ENCODE measurements around the gene ITGAD.
A peak's percentile ranks its signal among the peaks of the same experiment; 100 is the strongest.
"Not testable (repeated sequence)": the region's sequence is repeated elsewhere in the genome, so short reads cannot be mapped to it uniquely, and the experiment has no call there.

The ITGAD gene

GRCh38 chr16:31407406-31407805 lies 14.3 kb downstream of the ITGAD start:
- no peak for DNase-seq

- no peak for DNase-seq
These were observed 16.3 kb downstream of the ITGAD start for GRCh38 chr16:31409433-31409832.

GRCh38 chr16:31410082-31410481 lies 16.9 kb downstream of the ITGAD start:
- DNase-seq = no peak

DNA sequence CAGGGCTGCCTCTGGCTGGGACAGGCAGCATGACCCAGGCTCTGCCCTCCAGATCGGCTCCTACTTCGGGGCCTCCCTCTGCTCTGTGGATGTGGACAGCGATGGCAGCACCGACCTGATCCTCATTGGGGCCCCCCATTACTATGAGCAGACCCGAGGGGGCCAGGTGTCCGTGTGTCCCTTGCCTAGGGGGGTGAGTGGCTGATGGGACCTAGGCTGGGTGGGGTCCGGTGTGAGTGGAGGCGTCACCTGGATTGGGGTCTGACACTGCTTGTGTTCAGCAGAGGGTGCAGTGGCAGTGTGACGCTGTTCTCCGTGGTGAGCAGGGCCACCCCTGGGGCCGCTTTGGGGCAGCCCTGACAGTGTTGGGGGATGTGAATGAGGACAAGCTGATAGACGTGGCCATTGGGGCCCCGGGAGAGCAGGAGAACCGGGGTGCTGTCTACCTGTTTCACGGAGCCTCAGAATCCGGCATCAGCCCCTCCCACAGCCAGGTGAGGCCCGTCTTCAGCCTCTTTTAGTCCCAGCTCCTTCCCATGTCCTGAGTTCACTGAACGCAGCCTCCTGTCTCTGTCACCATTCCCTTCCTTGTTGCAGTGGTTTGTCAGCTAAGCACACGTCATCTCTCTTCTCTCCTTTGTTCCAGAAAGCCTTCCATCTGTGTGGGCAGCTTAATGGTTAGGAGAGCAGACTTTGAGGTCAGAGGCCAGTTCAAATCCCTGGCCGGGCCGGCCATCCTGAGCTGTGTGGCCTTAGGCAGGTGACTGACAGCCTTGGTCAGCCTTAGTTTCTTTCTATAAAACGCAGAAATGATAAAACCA lies 18.1 kb downstream of the ITGAD start:
- no peak for DNase-seq

GRCh38 chr16:31412750-31413149 lies 19.6 kb downstream of the ITGAD start:
- DNase-seq = no peak

DNA sequence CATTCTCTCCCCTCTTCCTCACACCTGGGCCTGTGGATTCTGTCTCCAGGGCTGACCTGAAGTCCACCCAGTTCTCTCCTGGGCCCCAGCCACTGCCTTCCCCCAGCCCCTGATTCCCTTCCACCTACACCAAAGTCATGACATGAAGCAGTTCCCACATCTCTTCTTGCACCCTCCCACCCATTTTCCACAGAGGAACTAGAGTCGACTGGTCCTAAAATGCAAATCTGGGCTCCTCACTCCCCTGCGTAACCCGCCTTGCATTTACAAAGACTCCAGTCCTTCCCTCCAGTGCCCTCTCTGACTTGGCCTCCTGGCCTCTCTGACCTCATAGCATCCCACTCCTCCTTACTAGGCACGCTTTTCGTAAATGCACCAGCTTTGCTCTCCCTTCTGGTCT lies 20.2 kb downstream of the ITGAD start:
- no peak for DNase-seq

DNA sequence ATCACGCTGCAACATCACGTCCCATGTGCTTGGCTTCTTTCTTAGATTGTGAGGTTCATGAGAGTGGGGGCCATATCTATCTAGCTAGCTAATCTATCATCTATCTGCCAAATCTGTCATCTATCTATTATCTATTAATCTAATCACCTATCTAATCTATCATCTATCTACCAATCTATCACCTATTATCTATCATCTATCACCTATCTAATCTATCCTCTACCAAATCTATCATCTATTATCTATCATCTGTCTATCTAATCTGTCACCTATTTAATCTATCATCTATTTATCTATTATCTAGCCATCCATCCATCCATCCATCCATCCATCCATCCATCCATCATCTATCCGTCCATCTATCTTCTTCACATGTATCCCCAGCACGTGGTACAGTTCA lies 20.8 kb downstream of the ITGAD start:
- no peak for DNase-seq

- DNase-seq = no peak
These were observed 21.6 kb downstream of the ITGAD start for GRCh38 chr16:31414706-31415105.

- DNase-seq = no peak
These were observed 23.2 kb downstream of the ITGAD start for GRCh38 chr16:31416371-31416770.

- DNase-seq = not testable (repeated sequence)
These were observed 23.9 kb downstream of the ITGAD start for GRCh38 chr16:31417036-31417435.

DNA sequence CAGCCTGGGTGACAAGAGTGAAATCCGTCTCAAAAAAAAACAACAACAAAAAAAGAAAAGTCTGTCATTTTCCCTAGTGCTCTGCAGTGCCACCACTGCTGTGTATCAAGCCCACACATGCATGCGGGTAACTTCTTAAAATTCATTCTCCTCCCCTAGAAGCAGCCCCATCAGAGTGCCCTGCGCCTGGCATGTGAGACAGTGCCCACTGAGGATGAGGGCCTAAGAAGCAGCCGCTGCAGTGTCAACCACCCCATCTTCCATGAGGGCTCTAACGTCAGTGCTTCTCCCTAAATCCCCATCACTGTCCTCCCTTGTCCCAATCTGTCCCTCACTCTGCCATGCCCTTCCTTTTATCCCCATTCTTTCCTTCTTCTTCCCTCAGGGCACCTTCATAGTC lies 24.8 kb downstream of the ITGAD start:
- no peak for DNase-seq

DNA sequence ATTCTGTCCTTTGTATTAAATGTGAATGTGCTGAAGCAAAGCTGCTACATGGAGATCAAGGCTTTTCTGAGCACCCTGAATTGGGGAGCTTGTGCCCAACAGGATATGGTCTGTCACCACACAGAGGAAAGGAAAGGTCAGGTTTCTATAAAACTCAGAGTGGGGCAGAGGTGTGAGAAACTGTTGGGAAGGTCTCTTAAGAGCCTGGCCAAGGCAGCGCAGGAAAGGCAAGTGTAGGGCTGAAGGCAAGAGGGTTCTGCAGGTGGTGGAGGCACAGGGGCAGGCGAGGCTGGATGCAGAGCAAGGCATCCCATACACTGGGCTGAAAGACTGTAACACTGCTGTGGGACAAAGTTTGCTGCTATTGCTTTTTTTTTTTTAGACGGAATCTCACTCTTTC lies 26.9 kb downstream of the ITGAD start:
- no peak for DNase-seq

- peak; percentile 52 for DNase-seq
These were observed 28.5 kb downstream of the ITGAD start for GRCh38 chr16:31421587-31421986.

DNA sequence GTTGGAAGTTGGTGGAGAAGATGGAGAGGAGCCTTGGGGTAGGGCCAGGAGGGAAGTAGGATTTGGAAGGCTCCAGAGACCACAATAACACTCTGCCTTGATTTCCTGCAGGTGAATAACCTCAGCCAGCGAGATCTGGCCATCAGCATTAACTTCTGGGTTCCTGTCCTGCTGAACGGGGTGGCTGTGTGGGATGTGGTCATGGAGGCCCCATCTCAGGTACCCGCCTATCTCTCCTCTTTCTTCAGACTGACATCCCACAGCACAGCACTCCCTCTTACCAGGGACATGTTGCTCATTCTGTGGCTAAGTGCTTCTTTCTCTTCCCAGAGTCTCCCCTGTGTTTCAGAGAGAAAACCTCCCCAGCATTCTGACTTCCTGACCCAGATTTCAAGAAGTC lies 30.1 kb downstream of the ITGAD start:
- DNase-seq = no peak

DNA sequence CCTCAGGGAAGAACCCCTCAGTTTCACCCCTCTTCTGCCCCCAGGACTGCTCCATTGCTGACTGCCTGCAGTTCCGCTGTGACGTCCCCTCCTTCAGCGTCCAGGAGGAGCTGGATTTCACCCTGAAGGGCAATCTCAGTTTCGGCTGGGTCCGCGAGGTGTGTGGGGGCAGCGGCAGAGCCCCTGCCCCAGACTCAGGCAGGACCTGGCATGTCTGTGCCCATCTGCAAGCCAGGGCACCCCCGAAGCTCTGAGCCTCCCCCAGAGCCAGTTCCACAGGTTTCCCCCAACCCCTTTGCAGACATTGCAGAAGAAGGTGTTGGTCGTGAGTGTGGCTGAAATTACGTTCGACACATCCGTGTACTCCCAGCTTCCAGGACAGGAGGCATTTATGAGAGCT lies 30.7 kb downstream of the ITGAD start:
- no peak for DNase-seq

DNA sequence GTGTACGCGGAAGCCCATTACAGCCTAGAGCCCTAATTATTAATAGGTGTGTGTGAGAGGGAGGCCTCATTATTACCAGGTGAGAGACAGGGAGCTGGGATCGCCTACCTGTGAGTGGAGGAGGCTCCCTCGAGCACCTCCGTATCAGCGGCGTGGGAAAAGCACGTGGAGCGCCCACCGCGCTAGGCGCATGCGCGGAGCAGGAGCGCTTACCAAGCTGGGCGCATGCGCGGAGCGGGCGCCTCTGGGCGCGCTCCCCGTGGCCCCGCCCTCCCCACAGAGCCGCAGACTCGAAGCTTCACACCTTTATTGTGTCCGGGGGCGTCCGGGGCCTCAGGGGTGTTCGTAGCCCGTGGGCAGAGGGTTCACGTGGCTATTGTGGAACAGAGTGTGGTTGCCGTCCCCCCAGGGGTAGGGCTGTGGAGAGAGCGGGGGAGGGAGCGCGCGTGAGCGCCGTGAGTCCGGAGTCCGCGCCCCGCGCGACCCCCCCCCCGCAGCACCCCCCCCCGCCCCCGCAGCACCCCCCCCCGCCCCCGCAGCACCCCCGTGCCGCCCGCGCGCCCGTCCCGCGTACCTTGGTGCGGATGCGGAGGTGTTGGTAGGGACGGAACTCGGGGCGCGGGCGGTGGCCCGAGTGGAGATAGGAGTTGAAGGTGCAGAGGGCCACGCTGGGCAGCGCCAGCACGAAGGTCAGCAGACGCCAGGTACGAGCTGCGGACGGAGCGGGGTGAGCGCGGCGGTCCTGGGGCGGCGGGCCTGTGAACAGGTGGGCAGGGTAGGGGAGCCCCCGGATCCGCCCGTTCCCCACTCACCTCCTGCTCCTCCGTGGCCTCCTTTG lies 34.5 kb downstream of the ITGAD start:
- peak; percentile 55 for DNase-seq

GRCh38 chr16:31428279-31428597 lies 35.1 kb downstream of the ITGAD start, which contains the start of gene COX6A2:
TSS of gene COX6A2 (minus strand) at chr16:31428360. CDS start at chr16:31428325, 35 bp downstream.
- no peak for DNase-seq

- no peak for DNase-seq
These were observed 35.6 kb downstream of the ITGAD start for GRCh38 chr16:31428638-31429247.

DNA sequence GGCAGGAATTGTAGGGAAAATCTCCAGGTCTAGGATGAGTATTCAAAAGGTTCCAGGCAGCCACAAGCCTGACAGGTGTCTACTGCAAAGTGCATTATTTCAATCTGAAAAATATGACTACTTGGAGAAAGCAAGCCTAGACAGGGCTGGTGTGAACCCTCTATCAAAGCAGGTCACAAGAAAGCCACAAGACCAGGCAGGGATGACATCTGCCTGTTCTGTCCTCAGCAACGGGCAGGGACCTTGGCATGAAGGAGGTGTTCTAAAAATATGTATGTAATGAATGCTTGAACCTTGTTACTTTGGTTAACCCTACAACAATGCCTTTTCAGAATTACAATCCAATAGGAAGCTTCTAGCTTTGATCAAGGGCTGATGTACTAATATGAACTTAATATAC lies 36.2 kb downstream of the ITGAD start:
- no peak for DNase-seq

- no peak for DNase-seq
These were observed 36.7 kb downstream of the ITGAD start for GRCh38 chr16:31429796-31430195.

- DNase-seq = no peak
These were observed 37.4 kb downstream of the ITGAD start for GRCh38 chr16:31430380-31431052.

DNA sequence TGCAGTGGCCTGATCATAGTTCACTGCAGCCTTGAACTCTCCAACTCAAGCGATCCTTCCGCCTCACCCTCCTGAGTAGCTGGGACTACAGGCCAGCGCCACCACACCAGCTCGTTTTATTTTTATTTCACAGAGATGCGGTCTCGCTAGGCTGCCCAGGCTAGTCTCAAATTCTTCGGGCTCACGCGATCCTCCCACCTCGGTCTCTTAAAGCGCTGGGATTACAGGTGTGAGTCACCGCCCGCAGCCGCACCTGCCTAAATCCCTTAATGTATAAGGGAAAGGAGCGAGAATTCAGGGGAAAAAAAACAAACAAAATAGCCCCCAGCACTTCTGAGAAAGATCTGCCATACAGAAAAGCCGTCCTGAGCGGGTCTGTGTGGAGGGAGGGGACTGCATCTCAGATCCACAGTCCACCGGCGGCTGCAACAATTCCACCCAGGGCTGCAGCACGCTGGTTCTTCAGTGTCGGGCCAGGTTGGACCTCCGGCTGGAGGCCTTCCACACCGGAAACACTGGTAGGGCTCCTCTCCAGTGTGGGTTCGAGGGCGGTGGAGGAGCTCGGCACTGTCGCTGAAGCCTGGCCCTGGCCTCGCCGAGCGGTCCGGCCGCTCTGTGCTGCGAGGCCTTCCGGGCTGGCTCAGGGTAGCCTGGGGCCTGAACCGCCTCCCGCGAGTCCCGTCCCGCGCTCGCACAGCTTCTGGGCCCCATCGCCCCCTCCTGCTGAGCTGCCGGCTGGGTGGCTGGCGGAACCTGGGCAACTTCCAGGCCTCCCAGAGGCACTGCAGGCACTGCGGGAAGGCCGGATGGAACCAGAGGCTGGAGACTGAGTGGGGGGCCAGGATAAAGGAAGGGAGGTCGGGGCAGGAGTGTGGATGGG lies 42.4 kb downstream of the ITGAD start:
- no peak for DNase-seq
